Keratinocyte (primary cell): ENCODE measurements around the gene FOXJ3. TPM values are rescaled to one million over a fixed set of nuclear protein-coding genes. Genes with fewer than 3 reads are reported as not detected.

Experiments
- DNase-seq: peaks from one replicate; pipeline ENCODE4 v3.0.0-alpha.2; 2011; ENCODE audit warnings: low read depth, missing footprints, low spot score
- FAIRE-seq: peaks from 2 replicates; lab custom pipeline; 2011; peaks lifted over from hg19 to GRCh38; lab: Jason Lieb, UNC
- H2AFZ ChIP-seq: 2 replicates; pipeline ENCODE4 v1.6.0; 2012; ENCODE audit warnings: low read length, control low read depth, inconsistent platforms; ENCODE audit not compliant: control insufficient read depth
- H3K27ac ChIP-seq: 2 replicates; pipeline ENCODE4 v1.5.1; 2011; ENCODE audit warnings: low read length; ENCODE audit not compliant: control insufficient read depth, insufficient read depth
- H3K27me3 ChIP-seq: 3 replicates; pipeline ENCODE4 v1.6.0; 2011; ENCODE audit warnings: low read length; ENCODE audit not compliant: control insufficient read depth, insufficient read depth; ENCODE audit errors: extremely low read depth
- H3K36me3 ChIP-seq, 2 experiments: 2 replicates in 1 of 2; 3 replicates in 1 of 2; pipeline ENCODE4 v1.5.1; 2011; ENCODE audit warnings: low read length in 2 of 2, mild to moderate bottlenecking in 1 of 2; ENCODE audit not compliant: control insufficient read depth in 2 of 2, insufficient read depth in 2 of 2; ENCODE audit errors: extremely low read depth in 1 of 2
- H3K4me1 ChIP-seq: 3 replicates; pipeline ENCODE4 v1.5.1; 2011; ENCODE audit warnings: low read length; ENCODE audit not compliant: control insufficient read depth, insufficient read depth; ENCODE audit errors: extremely low read depth
- H3K4me2 ChIP-seq: 3 replicates; pipeline ENCODE4 v1.6.0; 2011; ENCODE audit warnings: low read depth, low read length; ENCODE audit not compliant: control insufficient read depth, insufficient read depth; ENCODE audit errors: extremely low read depth
- H3K4me3 ChIP-seq, 3 experiments: fragments of 200-600 bp in 1 of 3; sonication (generic) in 1 of 3; 2 replicates in 2 of 3; 3 replicates in 1 of 3; pipeline ENCODE4 v1.5.1; 2011 to 2016; ENCODE audit warnings: low read length in 3 of 3, mild to moderate bottlenecking in 3 of 3, control low read depth in 2 of 3, inconsistent platforms in 1 of 3, low read depth in 1 of 3, mixed read lengths in 1 of 3, mixed run types in 1 of 3, moderate library complexity in 1 of 3; ENCODE audit not compliant: control insufficient read depth in 2 of 3, insufficient read depth in 2 of 3; ENCODE audit errors: extremely low read depth in 1 of 3
- H3K79me2 ChIP-seq: 2 replicates; pipeline ENCODE4 v1.6.0; 2012; ENCODE audit warnings: low read length; ENCODE audit not compliant: control insufficient read depth, insufficient read depth
- H3K9ac ChIP-seq: 3 replicates; pipeline ENCODE4 v1.6.0; 2011; ENCODE audit warnings: low read length; ENCODE audit not compliant: control insufficient read depth, insufficient read depth; ENCODE audit errors: extremely low read depth
- H3K9me1 ChIP-seq: 3 replicates; pipeline ENCODE4 v1.6.0; 2011; ENCODE audit warnings: low read length; ENCODE audit not compliant: control insufficient read depth, insufficient read depth; ENCODE audit errors: extremely low read depth
- H3K9me3 ChIP-seq: 2 replicates; pipeline ENCODE4 v1.5.1; 2012; ENCODE audit warnings: low read depth, low read length; ENCODE audit not compliant: control insufficient read depth
- H4K20me1 ChIP-seq: 3 replicates; pipeline ENCODE4 v1.6.0; 2011; ENCODE audit warnings: low read length; ENCODE audit not compliant: control insufficient read depth, insufficient read depth; ENCODE audit errors: extremely low read depth
- EZH2 ChIP-seq: IDR thresholded peaks from one replicate; pipeline ENCODE4 v1.6.1; 2012; ENCODE audit warnings: inconsistent platforms, mild to moderate bottlenecking, low read length, moderate library complexity
- dilution Hi-C: fragments of 300-500 bp; cut with MboI; formaldehyde crosslinking; loops from one replicate; pipeline ENCODE4 v1.7.0; 2020; ENCODE audit warnings: low sequenced_read_pairs; ENCODE audit not compliant: extremely low pct_ligation_motif_present
- polyA plus RNA-seq, 5 experiments: library from polyadenylated mRNA; depleted of rRNA in 3 of 5; stranded (reverse) in 3 of 5; stranded (forward) in 1 of 5; unstranded in 1 of 5; fragments of >200 nt; gene quantifications; 1 replicate in 1 of 5; 2 replicates in 3 of 5; 3 replicates in 1 of 5; pipeline versions ENCODE4 v1.2.1 to v1.2.3, GENCODE V29; 2011 to 2012; ENCODE audit warnings: missing spikeins in 2 of 5, low read depth in 1 of 5, low replicate concordance in 1 of 5
- TF ChIP-seq, protein P1 (sequence below), 3 experiments: IDR thresholded peaks in 1 of 3; conservative IDR thresholded peaks in 1 of 3; optimal IDR thresholded peaks in 1 of 3; 2 replicates in 2 of 3; 3 replicates in 1 of 3; pipeline versions ENCODE3 to v1.5.1; 2011; ENCODE audit warnings: low read length in 3 of 3, mild to moderate bottlenecking in 3 of 3, moderate library complexity in 2 of 3, control low read depth in 1 of 3, inconsistent platforms in 1 of 3; ENCODE audit not compliant: insufficient read depth in 2 of 3; ENCODE audit errors: extremely low read depth in 1 of 3

Gene FOXJ3
- polyA plus RNA-seq, 1 donor (not counting 4 experiments of a cell fraction or from before 2014, with no cell fraction given) = 40.2 TPM

DNA sequence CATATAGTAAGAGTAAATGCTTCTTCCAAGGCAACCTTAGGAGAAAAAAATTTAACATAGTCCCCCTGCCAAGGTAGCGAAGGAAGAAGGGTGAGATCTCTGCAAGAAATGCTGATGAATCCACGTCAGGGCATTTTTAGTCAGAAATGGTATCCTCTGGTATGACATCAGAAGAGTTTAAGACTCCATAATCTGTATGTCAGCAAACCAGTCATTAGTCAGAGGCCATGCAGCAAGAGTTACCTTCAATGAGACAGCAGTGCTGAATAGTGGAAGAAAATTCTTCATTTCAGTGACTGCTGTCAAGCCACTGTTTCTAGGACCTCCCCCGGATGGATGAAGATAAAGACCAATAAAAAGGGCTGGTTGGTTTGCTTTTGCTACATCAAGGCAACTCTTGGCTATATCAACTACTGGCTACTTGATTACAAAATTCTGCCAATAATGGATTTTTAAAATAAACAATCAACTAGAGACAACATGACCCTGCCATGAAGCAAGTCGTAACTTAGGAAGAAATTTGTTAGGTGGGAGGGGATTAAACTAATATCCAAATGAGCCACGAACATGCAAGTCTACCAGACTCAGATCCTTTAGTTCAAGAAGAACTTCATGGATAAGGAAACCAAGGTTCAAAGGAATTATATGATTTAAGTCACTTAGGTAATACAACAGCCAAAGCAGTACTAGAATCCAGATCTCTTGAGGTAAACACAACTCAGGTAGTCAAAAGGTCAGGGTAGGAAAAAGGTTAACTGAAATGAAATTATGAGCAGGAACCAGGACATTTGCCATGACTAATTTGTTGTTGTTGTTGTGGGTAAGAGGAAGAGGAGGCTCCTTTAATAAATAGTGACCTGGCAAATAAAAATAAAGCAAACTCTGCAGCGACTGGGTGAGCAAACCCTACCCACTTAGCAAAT lies 144.8 kb downstream of the FOXJ3 start:
- no peak overlapping the region for H2AFZ ChIP-seq
- peaks cover 2% of the 10 kb centered on the region for H3K79me2 ChIP-seq
- FAIRE-seq = no peak
- no peak overlapping the region for H3K4me3 ChIP-seq
- no peak overlapping the region for H3K9ac ChIP-seq
- TF ChIP-seq, protein P1, sequence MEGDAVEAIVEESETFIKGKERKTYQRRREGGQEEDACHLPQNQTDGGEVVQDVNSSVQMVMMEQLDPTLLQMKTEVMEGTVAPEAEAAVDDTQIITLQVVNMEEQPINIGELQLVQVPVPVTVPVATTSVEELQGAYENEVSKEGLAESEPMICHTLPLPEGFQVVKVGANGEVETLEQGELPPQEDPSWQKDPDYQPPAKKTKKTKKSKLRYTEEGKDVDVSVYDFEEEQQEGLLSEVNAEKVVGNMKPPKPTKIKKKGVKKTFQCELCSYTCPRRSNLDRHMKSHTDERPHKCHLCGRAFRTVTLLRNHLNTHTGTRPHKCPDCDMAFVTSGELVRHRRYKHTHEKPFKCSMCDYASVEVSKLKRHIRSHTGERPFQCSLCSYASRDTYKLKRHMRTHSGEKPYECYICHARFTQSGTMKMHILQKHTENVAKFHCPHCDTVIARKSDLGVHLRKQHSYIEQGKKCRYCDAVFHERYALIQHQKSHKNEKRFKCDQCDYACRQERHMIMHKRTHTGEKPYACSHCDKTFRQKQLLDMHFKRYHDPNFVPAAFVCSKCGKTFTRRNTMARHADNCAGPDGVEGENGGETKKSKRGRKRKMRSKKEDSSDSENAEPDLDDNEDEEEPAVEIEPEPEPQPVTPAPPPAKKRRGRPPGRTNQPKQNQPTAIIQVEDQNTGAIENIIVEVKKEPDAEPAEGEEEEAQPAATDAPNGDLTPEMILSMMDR (optimal IDR thresholded peaks at IDR 0.05 in 1 of 3, IDR thresholded peaks at IDR 0.05 in 1 of 3, conservative IDR thresholded peaks at IDR 0.05 in 1 of 3; ENCODE audit: extremely low read depth in 1 of 3, insufficient read depth in 2 of 3, low read length in 3 of 3) = no peak
- no peak for TF ChIP-seq EZH2
- H4K20me1 ChIP-seq = no peaks in the 10 kb centered on the region
- peaks cover 8 to 30% of the 10 kb centered on the region in 2 experiments for H3K36me3 ChIP-seq
- H3K4me1 ChIP-seq = peaks cover 15% of the 10 kb centered on the region
- no peak for DNase-seq
- no peaks in the 10 kb centered on the region for H3K9me3 ChIP-seq
- no peak overlapping the region for H3K27ac ChIP-seq
- no peak overlapping the region for H3K4me2 ChIP-seq
- no peaks in the 10 kb centered on the region for H3K9me1 ChIP-seq
- no peaks in the 10 kb centered on the region for H3K27me3 ChIP-seq
- dilution Hi-C loops = no loop called here

- H3K9ac ChIP-seq = no peak overlapping the region
These were observed 148.9 kb downstream of the FOXJ3 start for GRCh38 chr1:42186152-42186551.

More at GRCh38 chr1:42186152-42186551, 148.9 kb downstream of the FOXJ3 start:
- H3K4me3 ChIP-seq = no peak overlapping the region
- FAIRE-seq (no peak), DNase-seq (no peak)
- TF ChIP-seq, protein P1 (optimal IDR thresholded peaks at IDR 0.05 in 1 of 3, IDR thresholded peaks at IDR 0.05 in 1 of 3, conservative IDR thresholded peaks at IDR 0.05 in 1 of 3; ENCODE audit: extremely low read depth in 1 of 3, insufficient read depth in 2 of 3, low read length in 3 of 3) = no peak
- TF ChIP-seq EZH2 = no peak
- H3K27ac ChIP-seq = no peak overlapping the region
- H3K4me2 ChIP-seq = no peak overlapping the region
- H3K36me3 ChIP-seq = peaks cover 11 to 26% of the 10 kb centered on the region in 2 experiments
- no peak overlapping the region for H2AFZ ChIP-seq
- H3K4me1 ChIP-seq = no peaks in the 10 kb centered on the region
- no peaks in the 10 kb centered on the region for H3K9me3 ChIP-seq
- H4K20me1 ChIP-seq = no peaks in the 10 kb centered on the region
- dilution Hi-C loops = no loop called here
- H3K9me1 ChIP-seq = no peaks in the 10 kb centered on the region
- no peaks in the 10 kb centered on the region for H3K79me2 ChIP-seq
- no peaks in the 10 kb centered on the region for H3K27me3 ChIP-seq
